Measurements from ENCODE around the gene EEIG1. TPM values are rescaled to one million over a fixed set of nuclear protein-coding genes. Genes with fewer than 3 reads are reported as not detected.

Gene EEIG1
- total and polyA plus RNA-seq, 12 donors = 6.7 to 33.5 (median 23.5) TPM

DNA sequence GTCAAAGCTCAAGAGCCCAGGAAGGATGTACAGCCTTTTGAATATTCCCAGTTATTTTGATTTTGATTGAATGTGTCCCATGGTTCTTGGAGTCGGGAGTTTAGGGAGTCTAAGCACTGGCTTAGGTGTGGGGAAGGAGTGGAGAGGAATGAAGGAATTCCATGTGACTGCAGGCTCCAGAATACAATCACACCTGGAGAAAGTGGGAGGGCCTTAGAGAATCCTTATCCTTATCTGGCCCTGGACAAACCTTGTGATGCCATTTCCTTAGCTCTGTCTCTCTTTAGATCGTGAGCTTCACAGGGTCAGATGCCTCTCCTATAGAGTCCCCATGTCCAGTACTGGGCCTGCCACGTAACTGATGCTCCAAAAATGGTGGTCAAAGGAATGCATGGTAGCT lies 4.2 kb upstream of the EEIG1 start:
- H3K36me3 ChIP-seq = no peaks in the 10 kb centered on the region
- no peak overlapping the region for H3K27ac ChIP-seq
- WGBS, 2 donors = 84 to 86% methylated on average over 3 of the region's 3 CpGs
- H3K4me1 ChIP-seq = peaks cover 3 to 32% (median 12%) of the 10 kb centered on the region in 9 donors
- ATAC-seq = no peak
- TF ChIP-seq, protein P1, sequence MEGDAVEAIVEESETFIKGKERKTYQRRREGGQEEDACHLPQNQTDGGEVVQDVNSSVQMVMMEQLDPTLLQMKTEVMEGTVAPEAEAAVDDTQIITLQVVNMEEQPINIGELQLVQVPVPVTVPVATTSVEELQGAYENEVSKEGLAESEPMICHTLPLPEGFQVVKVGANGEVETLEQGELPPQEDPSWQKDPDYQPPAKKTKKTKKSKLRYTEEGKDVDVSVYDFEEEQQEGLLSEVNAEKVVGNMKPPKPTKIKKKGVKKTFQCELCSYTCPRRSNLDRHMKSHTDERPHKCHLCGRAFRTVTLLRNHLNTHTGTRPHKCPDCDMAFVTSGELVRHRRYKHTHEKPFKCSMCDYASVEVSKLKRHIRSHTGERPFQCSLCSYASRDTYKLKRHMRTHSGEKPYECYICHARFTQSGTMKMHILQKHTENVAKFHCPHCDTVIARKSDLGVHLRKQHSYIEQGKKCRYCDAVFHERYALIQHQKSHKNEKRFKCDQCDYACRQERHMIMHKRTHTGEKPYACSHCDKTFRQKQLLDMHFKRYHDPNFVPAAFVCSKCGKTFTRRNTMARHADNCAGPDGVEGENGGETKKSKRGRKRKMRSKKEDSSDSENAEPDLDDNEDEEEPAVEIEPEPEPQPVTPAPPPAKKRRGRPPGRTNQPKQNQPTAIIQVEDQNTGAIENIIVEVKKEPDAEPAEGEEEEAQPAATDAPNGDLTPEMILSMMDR (IDR thresholded peaks at IDR 0.05) = no peak
- H3K4me3 ChIP-seq = no peak overlapping the region
- intact Hi-C loops (cut with DNase I) = no loop called here
- peaks cover 0 to 2% (median 0%) of the 10 kb centered on the region in 7 donors for H3K27me3 ChIP-seq
- no peak for DNase-seq
- no peaks in the 10 kb centered on the region for H3K9me3 ChIP-seq

DNA sequence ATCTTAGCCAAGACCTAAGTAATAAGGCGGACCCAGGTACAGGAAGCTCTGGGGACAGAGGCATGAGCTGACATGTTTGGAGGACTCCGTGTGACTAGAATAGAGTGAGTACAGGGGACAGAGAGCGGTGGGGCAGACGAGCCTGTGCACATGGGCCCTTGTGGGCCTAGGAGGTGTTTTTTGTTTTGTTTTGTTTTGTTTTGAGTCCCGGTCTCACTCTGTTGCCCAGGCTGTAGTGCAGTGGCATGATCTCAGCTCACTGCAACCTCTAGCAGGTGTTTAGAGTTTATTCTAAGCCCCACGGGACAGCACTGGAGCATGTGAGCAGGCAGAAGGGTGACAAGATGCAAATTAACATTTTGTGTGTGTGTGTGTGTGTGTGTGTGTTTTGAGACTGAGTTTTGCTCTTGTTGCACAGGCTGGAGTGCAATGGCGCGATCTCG lies 3.1 kb upstream of the EEIG1 start:
- Histone ChIP-seq H3K4me3 (no peak overlapping the region), H3K36me3 (no peaks in the 10 kb centered on the region), H3K9me3 (no peaks in the 10 kb centered on the region), H3K27ac (peak overlapping the region in 5 of 10 donors; percentile 22 to 58 (median 45)), H3K4me1 (peaks cover 3 to 43% (median 22%) of the 10 kb centered on the region in 9 donors), H3K27me3 (peaks cover 0 to 7% (median 0%) of the 10 kb centered on the region in 7 donors)
- peak in 1 of 2 donors; percentile 4 for DNase-seq
- ATAC-seq = no peak
- TF ChIP-seq, protein P1 (IDR thresholded peaks at IDR 0.05) = no peak
- intact Hi-C loops (cut with DNase I) = loop anchor here in 2 of 10 donors (5.0 kb wide), 1 partner anchor 37 kb away; no protein-coding TSS in a partner anchor
- 83 to 86% methylated on average over 9 of the region's 9 CpGs for WGBS, 2 donors

DNA sequence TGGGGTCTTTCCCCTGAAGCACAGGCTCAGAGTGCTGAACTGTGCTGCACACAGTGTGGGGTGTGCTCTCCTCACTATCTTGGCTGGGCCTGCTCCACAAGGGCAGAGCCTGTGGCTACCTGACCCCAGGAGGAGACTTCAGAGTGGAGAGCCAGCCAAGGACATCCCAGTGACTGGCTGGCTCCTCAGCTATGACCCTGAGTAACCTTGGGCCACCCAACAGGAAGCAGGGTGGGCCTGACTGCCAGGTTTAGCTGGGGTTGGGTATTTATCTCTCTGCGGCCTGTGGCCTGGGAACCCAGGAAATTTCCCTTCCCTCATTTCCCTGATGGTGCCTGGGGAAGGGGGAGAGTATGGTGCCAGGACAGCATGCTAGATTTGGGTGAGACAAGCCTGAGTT lies 2.1 kb upstream of the EEIG1 start:
- intact Hi-C loops (cut with DNase I) = loop anchor here in 2 of 10 donors (5.0 kb wide), 1 partner anchor 36 kb away; no protein-coding TSS in a partner anchor
- no peaks in the 10 kb centered on the region for H3K9me3 ChIP-seq
- peaks cover 0 to 7% (median 0%) of the 10 kb centered on the region in 7 donors for H3K27me3 ChIP-seq
- no peaks in the 10 kb centered on the region for H3K36me3 ChIP-seq
- peak overlapping the region in 5 of 10 donors; percentile 22 to 58 (median 30) for H3K27ac ChIP-seq
- 64 to 79% methylated on average over 1 of the region's 1 CpG for WGBS, 2 donors
- H3K4me3 ChIP-seq = no peak overlapping the region
- H3K4me1 ChIP-seq = peaks cover 8 to 53% (median 31%) of the 10 kb centered on the region in 9 donors
- DNase-seq (no peak), ATAC-seq (no peak)
- TF ChIP-seq, protein P1 (IDR thresholded peaks at IDR 0.05) = no peak

DNA sequence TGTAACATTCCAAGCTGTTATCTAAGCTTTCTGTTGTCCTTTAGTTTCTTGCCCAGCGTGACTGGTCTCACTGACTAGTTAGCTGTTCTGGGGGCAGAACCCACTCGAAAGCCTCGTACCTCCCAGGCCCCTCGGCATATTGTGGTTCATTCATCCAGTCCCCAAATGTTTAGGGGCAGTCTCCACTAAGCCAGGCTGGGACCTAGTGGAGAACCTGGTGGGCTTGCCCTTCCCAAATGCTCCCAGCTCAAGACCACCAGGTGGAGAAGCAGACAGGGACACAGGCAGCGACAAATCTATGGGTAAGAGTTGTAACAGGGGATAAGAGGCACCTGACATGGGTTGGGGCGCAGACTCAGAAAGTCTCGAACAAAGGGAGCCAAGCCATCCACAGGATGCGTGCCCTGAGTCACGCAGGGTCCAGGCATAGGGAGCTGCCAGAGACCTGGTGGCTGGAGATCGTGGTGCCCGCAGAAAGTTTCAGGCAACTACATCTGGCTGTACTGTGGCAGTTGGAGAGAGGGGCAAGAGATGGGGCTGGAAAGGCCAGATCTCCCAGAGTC lies 851 bp upstream of the EEIG1 start:
- ATAC-seq = no peak
- H3K9me3 ChIP-seq = no peaks in the 10 kb centered on the region

More for the DNA sequence above, 851 bp upstream of the EEIG1 start:
- Histone ChIP-seq H3K4me1 (peaks cover 16 to 59% (median 43%) of the 10 kb centered on the region in 9 donors), H3K27ac (peak overlapping the region; percentile 52 to 94 (median 92)), H3K36me3 (no peaks in the 10 kb centered on the region), H3K27me3 (peaks cover 0 to 7% (median 0%) of the 10 kb centered on the region in 7 donors), H3K4me3 (peak overlapping the region; percentile 32 to 97 (median 74))
- peak in 1 of 2 donors; percentile 6 for DNase-seq
- TF ChIP-seq, protein P1 (IDR thresholded peaks at IDR 0.05) = no peak
- intact Hi-C loops (cut with DNase I) = loop anchor here in 3 of 10 donors (2.0 to 5.0 kb wide), 2 partner anchors 34 to 39 kb away; no protein-coding TSS in a partner anchor
- 61 to 63% methylated on average over 11 of the region's 11 CpGs for WGBS, 2 donors

Data from heart right ventricle (tissue), 16 donors.